HG03280 (cell line): ENCODE data around the gene MICA.
A peak's percentile ranks its signal among the peaks of the same experiment; 100 is the strongest.
"Not testable (repeated sequence)": the region's sequence is repeated elsewhere in the genome, so short reads cannot be mapped to it uniquely, and the experiment has no call there.

ENCODE experiments used
- ATAC-seq: cut with Tn5 transposase; IDR thresholded peaks from one replicate; pipeline ENCODE4 v1.9.1; 2021; ENCODE audit warnings: mild to moderate bottlenecking, moderate library complexity; ENCODE audit not compliant: unreplicated experiment

MICA gene

DNA sequence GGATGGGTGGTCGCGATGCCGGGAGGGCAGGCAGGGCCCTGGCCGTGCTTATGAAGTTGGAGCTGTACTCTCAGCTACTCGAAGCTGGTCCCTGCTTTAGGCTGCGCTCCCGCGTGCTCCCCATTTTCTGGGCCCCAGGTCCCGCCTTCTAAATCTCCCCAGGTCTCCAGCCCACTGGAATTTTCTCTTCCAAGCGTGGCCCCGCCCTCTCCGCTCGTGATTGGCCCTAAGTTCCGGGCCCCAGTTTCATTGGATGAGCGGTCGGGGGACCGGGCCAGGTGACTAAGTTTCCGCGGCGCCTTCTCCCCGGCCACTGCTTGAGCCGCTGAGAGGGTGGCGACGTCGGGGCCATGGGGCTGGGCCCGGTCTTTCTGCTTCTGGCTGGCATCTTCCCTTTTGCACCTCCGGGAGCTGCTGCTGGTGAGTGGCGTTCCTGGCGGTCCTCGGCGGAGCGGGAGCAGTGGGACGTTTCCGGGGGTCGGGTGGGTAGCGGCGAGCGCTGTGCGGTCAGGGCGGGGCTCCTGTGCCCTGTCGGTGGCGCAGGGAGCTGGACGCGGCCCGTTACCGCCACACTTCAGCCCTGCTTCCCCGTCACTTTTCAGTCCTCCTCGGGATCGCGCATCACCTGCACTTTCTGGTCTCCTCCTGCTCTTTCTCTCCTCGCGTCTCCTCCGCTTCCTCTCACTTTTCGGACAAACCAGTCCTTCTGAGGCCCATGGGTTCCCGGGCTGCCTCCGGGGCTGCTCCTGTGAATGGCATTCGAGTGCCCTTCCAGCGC, at the start of gene MICA:
MICA (plus strand) TSS at position 313 of the 778 bp plus-strand sequence; CDS start at position 351, 38 bp downstream.
- peak; percentile 40 for ATAC-seq

DNA sequence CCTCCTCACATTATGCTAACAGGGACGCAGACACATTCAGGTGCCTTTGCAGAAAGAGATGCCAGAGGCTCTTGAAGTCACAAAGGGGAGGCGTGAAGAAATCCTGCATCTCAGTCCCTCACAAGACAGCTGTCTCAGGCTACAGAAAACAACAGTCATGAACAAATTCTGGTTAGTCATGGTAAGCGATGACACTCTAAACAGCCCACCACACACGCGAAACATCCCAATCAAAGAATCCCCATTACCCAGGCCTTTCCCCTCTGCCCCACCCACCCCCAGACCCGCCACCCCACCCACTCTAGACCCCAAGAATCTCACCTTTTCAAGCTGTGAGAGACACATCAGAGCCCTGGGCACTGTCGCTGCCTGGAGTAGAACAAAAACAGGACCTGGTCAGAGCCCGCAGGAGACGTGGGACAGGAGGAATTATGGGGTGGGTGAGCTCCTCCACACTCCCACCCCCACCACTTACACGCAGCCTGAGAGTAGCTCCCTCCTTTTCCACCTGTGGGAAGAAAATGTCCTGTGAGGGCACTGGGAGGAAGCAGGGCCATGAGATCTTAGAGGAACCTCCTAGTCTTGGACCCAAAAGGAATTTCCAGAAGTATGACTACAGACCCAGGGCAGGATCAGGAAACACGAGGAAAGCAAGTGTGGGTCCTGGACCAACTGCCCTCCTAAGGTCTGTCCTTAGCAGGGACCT, 49.1 kb upstream of the MICA start:
- no peak for ATAC-seq

DNA sequence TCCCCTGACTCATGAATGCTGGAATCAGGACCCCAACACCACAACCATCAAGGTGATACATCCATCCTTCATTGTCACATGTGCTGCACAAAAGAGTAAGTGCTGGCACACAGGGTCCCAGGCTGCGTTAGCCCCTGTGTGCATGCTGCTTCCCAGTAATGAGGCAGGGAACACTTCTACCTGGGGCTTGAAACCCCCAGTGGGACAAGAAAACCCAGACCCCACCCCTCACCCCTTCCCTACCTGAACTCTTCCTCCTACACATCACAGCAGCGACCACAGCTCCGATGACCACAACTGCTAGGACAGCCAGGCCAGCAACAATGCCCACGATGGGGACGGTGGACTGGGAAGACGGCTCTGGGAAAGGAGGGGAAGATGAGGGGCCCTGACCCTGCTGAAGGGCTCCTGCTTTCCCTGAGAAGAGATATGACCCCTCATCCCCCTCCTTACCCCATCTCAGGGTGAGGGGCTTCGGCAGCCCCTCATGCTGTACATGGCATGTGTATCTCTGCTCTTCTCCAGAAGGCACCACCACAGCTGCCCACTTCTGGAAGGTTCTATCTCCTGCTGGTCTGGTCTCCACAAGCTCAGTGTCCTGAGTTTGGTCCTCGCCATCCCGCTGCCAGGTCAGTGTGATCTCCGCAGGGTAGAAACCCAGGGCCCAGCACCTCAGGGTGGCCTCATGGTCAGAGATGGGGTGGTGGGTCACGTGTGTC, 48.4 kb upstream of the MICA start:
- no peak for ATAC-seq

DNA sequence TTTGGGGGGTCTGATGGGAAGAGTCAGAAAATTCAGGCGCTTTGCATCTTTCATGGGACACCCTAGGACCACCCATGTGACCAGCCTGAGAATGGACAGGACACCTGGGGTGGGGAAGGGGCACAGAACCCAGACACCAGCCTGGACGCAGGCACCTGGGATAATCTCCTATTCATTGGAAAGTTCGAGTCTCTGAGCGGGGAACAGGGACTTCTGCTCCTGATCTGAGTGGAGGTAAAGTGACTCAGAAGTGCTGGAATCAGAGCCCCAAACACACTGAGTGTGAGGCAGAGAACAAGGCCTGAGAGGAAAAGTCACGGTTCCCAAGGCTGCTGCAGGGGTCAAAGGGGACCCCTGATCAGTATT, 47.8 kb upstream of the MICA start:
- ATAC-seq, result no peak

DNA sequence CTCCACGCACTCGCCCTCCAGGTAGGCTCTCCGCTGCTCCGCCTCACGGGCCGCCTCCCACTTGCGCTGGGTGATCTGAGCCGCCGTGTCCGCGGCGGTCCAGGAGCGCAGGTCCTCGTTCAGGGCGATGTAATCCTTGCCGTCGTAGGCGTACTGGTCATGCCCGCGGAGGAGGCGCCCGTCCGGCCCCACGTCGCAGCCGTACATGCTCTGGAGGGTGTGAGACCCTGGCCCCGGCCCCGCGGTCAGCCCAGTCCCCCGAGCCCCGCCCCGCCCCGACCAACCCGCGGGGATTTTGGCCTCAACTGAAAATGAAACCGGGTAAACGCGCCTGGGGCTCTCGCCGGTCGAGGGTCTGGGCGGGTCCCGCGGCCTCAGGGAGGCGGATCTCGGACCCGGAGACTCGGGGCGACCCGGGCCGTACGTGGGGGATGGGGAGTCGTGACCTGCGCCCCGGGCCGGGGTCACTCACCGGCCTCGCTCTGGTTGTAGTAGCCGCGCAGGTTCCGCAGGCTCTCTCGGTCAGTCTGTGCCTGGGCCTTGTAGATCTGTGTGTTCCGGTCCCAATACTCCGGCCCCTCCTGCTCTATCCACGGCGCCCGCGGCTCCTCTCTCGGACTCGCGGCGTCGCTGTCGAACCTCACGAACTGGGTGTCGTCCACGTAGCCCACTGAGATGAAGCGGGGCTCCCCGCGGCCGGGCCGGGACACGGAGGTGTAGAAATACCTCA, 47.0 kb upstream of the MICA start:
- peak; percentile 21 for ATAC-seq

DNA sequence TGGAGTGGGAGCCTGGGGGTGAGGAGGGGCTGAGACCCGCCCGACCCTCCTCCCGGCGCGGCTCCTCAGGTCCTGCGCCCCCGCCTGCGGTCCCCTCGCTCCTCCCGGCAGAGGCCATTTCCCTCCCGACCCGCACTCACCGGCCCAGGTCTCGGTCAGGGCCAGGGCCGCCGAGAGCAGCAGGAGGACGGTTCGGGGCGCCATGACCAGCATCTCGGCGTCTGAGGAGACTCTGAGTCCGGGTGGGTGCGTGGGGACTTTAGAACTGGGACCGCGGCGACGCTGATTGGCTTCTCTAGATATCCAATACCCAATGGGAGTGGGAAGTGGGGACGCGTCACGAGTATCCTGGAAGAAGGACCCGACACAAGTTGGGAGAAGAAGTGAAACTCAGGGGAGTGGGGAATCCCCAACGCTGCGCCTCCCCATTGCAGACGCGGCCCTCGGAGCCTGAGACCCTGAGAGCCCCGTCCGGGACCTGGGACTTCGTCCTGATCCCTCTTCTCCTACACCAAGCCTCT, 46.4 kb upstream of the MICA start, which contains the start of gene HLA-B:
HLA-B (minus strand) TSS at position 234 of the 521 bp plus-strand sequence; CDS start at position 213, 21 bp downstream.
- peak; percentile 66 for ATAC-seq

DNA sequence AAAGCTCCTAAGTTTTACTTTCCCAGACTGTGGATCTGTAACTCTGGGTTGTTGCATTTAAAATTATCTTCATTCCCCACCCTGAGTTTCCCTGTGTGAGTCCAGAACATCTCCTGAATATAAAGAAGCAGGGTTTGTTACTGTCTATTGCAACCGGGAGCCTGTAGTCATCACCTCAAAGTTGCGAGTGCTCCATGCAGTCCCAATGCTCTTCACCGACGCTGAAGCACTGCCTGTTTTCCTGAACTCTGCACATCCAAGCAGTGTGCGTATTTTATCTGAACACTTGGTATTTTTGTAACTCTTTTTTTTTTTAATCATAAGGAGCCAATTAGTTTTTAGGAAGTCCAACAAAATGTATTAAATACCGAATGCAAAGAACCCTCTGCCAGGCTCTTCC, 45.5 kb upstream of the MICA start:
- no peak for ATAC-seq

DNA sequence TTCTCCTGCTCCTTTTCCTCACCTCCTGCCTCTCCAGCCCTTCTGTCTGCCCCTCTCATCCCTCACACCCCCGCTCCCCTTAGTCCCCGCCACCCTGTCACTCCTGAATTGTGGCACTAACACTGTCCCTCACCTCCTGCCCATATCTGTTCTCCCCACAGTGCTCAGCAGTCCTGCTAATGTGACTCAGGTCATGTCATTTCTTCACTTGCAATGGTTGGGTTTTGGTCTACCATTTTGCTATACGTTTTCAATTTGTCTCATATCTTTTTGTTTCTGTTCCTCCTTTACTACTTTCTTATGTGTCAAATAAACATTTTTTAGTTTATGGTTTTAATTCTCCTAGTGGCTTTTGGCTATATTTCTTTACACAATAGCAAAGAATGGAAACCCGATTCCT, 45.1 kb upstream of the MICA start:
- no peak for ATAC-seq

DNA sequence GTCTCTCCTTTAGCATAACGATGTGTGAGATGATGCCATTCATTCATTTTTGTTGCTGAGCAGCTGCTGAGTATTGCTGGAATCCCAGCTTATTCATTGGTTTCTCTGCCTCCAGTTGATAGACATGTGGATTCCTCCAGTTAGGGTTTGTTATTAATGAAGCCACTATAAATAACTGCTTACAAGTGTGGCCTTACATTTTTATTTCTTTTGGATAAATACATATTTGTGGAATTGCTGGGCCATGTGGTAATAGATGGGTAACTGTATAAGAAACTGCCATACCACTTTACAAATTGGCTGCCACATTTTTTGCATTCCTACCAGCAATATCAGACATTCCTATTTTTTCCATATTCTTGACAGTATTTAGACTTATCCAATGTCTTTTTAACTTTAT, 43.8 kb upstream of the MICA start:
- ATAC-seq, result no peak

DNA sequence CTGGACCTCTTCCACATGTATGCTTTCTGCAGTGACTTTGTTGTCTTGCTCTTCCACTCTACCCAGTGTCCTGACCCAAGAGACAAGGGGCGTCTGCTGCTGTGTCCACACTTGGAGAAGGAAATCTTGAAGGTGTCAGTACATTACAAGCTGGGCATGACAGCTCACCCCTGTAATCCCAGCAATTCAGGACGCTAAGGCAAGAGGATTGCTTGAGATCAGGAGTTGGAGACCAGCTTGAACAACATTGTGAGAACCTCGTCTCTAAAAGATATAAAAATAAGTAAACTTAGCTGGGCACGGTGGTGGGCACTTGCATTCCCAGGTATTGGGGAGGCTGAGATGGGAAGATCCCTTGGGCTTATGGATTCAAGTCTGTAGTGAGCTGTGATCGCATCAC, 40.6 kb upstream of the MICA start:
- ATAC-seq, result no peak

DNA sequence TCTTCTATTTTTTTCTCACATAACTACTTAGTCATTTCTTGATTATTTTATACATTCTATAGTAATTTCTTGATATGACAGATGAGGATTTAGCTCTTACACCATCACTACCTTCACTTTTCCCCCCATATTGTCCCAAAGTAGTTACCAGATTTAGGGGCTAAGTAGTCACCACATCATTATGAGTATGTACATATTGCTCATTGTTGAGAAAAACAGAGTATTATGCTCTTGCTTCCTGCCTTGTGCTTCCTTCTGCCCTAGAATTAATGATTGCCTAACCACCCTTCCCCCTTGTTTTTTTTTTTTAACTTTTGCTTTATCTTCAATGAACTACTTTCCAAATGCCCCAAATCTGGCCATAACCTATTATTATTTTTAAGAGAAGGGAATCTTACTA, 39.6 kb upstream of the MICA start:
- no peak for ATAC-seq

DNA sequence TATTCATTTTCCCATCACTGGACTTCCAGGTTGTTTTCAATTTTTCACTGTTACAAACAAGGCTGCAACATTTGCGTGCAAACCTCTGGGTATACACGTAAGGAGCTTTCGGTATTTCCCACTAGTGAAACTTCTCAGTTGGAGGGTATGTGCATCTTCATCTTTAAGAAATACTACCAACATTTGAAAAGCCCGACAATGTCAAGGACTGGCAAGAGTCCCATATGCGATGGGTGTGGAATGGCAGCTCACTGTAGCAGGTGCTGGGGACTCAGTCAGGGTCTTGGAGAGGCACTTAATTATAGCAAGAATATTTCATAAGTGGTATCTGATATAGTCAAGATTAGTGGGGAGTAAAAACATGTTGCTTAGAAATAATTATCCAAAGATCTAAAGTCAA, 37.5 kb upstream of the MICA start:
- ATAC-seq, result no peak

DNA sequence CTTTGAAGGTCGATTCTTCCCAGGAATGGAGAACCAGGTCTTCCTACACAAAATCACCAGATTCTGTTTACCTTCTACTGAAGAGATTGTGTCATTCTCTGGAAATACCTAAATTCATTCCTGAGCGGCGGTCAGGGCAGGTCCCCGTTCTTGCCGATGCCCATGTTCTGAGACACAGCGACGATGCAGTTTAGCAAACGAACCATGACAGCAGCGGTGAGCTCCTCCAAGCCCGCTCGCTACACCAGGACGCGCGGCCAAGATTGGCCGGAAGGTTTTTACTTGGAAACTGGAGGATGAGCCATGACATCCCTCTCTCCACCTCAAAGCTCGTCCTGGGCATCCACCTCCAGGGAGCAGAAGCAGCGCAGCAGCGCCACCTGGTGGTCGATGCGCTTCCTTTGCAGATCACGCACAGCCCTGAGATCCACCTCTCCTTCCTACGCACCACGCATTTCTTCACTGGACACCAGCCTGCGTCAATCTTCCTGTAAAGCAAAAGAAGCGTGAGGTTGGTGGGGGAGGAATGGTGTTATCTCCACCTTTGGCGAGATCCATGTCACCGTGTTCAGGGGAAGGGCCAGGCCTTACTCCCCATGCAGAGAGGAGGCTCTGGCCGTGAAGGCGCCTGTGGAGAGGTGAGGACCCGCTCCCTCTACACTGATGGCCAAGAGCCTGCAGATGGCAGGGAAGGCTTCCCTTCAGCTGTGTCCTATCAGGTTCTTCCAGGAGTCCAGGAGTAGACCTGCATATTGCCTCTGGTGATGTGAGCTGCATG, 36.5 kb upstream of the MICA start:
- ATAC-seq, result no peak

DNA sequence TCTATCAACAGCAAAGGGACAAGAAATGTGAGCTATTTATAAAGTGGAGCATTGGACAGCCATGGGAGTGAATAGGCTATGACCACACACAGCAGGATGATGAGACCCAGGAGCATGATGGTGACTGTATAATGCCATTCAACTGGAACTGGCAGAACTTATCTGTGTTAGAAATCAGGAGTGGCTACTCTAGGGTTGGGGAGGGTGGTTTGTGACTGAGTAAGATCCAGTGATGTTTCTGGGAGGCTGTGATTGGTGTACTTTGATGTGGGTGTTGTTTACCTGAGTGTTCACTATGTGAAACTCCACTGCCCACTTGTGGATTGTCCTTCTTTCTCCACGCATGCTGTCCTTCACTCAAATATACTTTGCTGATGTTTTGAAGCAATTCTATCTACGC, 34.9 kb upstream of the MICA start:
- ATAC-seq, result no peak

DNA sequence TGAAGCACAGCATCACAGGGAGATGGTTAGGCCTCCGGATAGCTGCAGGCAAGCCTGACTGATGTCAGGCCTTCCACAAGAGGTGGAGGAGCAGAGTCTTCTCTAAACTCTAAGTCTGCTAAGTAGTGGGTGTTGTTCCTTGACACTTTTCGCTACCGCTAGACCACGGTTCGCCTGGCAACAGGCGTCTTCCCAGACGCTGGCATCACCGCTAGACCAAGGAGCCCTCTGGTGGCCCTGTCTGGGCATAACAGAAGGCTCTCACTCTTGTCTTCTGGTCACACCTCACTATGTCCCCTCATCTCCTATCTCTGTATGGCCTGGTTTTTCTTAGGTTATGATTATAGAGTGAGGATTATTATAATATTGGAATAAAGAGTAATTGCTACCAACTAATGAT, 29.3 kb upstream of the MICA start:
- not testable (repeated sequence) for ATAC-seq

DNA sequence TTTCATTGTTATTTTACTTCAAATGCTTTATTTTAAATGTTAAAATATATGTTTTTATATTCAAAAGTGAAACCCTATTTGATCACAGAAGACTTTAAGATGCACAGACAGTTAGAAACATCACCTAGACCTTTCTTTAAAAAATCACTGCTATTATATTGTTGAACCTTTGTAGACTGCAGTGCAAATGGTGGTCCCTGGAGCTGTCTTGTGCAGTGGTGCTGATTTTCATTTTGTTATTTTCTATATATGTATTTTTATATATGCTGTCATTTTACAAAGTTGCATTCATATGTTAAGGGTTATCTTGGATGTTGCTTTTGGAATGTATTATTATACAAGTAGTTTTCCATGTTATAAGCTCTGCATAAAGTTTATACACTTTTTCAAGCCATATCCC, 27.7 kb upstream of the MICA start:
- ATAC-seq, result no peak

DNA sequence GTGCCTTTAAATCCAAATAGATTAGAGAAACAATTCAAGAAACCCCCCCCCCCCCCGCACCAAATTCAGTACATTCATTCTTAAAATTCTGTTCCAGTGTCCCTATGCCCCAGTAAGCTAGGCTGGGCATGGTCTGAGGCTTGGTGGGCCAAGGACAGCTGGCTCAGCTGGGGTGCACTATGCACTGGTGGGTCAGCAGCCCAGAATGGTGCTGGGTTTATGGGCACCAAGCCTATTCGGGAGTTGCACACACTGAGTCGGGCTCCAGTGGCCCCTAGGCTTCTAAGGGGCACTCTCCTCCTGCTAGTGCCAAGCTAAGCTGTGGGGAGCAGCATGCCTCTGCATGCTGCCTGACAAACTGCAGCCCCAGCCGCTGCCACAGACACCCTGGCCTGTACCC, 26.4 kb upstream of the MICA start:
- ATAC-seq, result no peak

DNA sequence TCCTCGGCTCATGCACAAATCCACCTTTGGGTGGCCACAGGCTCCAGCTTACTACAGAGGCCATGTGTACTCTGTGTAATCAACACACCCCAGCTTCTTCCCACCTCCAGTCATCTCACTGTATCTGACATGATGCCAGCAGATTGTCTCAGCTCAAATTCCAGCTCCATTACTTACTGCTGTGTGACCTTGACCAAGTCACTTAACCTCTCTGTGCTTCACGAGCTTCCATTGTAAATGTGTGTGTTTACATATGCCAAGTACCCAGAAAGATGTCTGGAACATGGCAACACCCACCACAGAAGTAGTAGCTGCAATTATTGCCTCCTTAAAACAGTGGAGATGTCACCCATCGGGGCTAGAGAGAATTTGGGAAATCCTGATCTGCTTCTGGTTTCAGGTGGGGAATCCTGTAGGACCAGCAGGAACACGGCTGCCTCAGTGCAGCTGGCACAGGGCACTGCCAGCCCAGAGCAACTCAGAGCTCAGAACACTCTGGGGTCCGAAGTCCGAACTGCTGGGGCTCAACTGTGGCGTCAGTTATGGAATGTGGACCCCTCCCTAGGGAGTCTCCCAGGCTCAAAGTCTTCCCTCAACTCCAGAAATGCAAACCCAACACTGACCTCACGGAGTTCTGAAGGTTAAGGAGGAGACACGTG, 25.2 kb upstream of the MICA start:
- no peak for ATAC-seq

DNA sequence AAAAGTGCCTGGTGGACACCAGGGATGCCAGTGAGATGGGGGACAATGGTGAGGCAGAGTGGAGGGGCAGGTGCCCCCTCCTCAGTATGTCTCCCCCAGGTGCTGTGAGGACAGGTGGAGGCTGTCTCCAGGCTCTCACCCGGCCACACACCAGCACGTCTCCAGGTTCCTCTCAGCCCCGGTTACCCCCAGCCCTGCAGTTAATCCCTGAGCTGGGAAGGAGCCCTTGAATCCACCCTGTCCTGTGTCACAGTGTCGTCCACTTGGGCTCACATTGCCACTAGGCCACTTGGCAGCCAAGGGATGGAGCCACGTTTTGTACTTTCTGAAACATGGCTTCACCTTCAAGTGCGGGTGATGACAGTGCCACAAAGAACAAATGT, 24.7 kb upstream of the MICA start:
- ATAC-seq, result no peak

DNA sequence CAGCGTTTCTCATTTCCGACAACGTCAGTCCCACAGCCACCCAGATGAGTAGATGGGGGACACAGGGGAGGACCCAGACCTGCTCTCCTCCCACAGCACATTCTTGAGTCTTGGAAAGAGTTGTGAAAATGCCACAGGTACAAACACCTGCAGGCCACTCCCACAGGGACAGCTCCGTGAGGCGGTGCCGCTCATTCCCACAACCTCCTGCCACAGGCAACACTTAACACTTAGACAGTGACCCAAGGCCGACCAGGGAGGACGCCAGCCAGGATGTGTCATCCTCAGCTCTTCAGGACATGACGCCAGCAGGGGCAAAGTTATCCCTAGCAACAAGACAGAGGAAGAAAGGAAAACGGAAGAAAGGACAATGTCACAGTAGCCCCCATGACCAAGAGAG, 23.5 kb upstream of the MICA start:
- no peak for ATAC-seq
